Measurements from ENCODE around the gene AP3B1.

- TF ChIP-seq EZH2 (IDR thresholded peaks at IDR 0.05; ENCODE audit: borderline replicate concordance, low read length), result no peak
- TF ChIP-seq, protein P1, sequence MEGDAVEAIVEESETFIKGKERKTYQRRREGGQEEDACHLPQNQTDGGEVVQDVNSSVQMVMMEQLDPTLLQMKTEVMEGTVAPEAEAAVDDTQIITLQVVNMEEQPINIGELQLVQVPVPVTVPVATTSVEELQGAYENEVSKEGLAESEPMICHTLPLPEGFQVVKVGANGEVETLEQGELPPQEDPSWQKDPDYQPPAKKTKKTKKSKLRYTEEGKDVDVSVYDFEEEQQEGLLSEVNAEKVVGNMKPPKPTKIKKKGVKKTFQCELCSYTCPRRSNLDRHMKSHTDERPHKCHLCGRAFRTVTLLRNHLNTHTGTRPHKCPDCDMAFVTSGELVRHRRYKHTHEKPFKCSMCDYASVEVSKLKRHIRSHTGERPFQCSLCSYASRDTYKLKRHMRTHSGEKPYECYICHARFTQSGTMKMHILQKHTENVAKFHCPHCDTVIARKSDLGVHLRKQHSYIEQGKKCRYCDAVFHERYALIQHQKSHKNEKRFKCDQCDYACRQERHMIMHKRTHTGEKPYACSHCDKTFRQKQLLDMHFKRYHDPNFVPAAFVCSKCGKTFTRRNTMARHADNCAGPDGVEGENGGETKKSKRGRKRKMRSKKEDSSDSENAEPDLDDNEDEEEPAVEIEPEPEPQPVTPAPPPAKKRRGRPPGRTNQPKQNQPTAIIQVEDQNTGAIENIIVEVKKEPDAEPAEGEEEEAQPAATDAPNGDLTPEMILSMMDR (IDR thresholded peaks at IDR 0.05; ENCODE audit: low read length), result no peak
Observed at GRCh38 chr5:78336698-78337097, 42.2 kb upstream of the AP3B1 start.

Measured in OCI-LY1 (cell line).